ENCODE results near the gene GLYATL1B.
"Not testable (repeated sequence)": the region's sequence is repeated elsewhere in the genome, so short reads cannot be mapped to it uniquely, and the experiment has no call there.

GLYATL1B gene

GRCh38 chr11:59095972-59096575, 10.0 kb downstream of the GLYATL1B start:
- not testable (repeated sequence) for H3K4me3 ChIP-seq (ENCODE audit: low read depth, low read length)

DNA sequence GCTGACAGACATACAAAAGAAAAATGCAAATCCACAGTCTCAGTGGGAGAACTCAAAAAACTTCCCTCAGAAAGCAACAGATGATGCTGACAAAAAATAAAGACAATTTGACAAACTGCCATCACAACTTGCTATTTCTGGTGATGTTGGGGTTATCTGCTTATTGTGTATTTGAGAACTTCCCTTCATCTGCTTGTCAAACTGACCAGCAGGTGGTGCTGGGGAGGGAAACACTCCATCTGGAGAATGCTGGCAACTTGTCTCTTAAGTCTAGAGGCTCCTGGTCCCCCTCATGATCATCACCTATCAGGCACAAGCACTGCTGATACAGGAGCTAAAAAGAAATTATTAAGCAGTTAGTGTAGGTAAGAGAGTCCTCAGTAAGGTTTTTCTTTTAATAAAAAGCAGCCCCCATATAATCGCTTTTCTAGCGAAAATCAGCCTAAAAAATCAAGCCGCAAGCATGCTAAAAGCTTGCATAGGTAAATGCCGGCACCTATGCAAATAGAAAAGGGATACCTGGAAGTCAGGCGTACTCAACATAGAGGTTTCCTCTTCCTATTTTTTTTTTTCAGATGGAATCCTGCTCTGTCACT, 11.1 kb downstream of the GLYATL1B start:
- H3K4me3 ChIP-seq (ENCODE audit: low read depth, low read length) = no peak overlapping the region

GRCh38 chr11:59097938-59098337, 11.8 kb downstream of the GLYATL1B start:
- not testable (repeated sequence) for H3K4me3 ChIP-seq (ENCODE audit: low read depth, low read length)

- H3K4me3 ChIP-seq (ENCODE audit: low read depth, low read length) = peak overlapping the region; percentile 37
These were observed 16.2 kb downstream of the GLYATL1B start for GRCh38 chr11:59102259-59102765.

- peak within 1 kb of the TSS; percentile 41 for H3K4me3 ChIP-seq (ENCODE audit: low read depth, low read length)
These were observed 20.5 kb downstream of the GLYATL1B start, which contains the start of gene FAM111B for GRCh38 chr11:59106363-59107336. FAM111B (plus strand) TSS chr11:59107237; CDS start chr11:59109626, 2,389 bp downstream.

GRCh38 chr11:59107721-59108120, 21.6 kb downstream of the GLYATL1B start:
- peak overlapping the region; percentile 41 for H3K4me3 ChIP-seq (ENCODE audit: low read depth, low read length)

GRCh38 chr11:59112494-59112893, 26.4 kb downstream of the GLYATL1B start:
- no peak overlapping the region for H3K4me3 ChIP-seq (ENCODE audit: low read depth, low read length)

DNA sequence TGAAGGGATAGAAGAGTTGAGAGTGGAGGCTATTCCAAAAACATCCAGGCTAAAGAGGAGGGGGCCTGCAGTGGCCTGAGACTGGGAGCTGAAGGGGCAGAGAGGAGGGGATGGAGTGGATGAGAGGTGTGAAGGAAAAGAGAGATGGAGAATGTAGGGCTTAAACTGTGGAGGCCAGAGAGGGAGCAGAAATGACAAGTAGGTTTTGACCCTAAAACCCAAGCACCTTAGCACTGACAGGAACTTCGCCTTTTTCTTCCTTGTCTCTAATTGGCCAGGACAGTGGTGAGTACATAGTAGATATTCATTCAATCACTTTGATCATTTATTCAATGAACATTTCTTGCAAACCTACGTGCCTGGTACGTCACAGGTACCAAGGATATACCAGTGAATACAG, 28.2 kb downstream of the GLYATL1B start:
- no peak overlapping the region for H3K4me3 ChIP-seq (ENCODE audit: low read depth, low read length)

GRCh38 chr11:59115553-59115952, 29.4 kb downstream of the GLYATL1B start:
- no peak overlapping the region for H3K4me3 ChIP-seq (ENCODE audit: low read depth, low read length)

DNA sequence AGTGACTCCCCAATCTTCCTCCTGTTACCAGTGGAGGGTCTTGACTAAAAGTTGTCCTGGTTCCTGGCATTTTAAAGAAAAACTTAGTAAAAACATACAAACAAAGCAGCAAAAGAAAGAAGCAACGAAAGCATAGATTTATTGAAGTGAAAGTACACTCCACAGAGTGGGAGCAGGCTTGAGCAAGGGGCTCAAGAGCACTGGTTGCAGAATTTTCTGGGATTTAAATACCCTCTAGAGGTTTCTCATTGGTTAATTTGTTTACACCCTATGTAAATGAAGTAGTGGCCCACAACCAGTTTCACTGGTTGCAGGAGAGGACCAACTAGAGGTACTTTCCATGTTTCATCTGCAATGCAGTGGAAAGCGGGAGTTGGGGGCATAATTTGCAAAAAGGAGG, 31.7 kb downstream of the GLYATL1B start:
- H3K4me3 ChIP-seq (ENCODE audit: low read depth, low read length) = no peak overlapping the region

- no peak overlapping the region for H3K4me3 ChIP-seq (ENCODE audit: low read depth, low read length)
These were observed 33.7 kb downstream of the GLYATL1B start for GRCh38 chr11:59119826-59120225.

- no peak overlapping the region for H3K4me3 ChIP-seq (ENCODE audit: low read depth, low read length)
These were observed 49.7 kb downstream of the GLYATL1B start for GRCh38 chr11:59135648-59136461.

DNA sequence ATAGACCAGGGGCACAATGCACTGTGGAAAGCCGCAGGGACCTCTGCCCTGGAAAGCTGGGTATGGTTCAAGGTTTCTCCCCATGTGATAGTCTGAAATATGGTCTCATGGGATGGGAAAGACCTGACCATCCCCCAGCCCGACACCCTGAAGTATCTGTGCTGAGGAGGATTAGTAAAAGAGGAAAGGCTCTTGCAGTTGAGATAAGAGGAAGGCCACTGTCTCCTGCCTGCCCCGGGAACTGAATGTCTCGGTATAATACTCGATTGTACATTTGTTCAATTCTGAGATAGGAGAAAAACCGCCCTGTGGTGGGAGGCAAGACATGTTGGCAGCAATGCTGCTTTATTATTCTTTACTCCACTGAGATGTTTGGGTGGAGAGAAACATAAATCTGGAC, 50.4 kb downstream of the GLYATL1B start:
- not testable (repeated sequence) for H3K4me3 ChIP-seq (ENCODE audit: low read depth, low read length)

- H3K4me3 ChIP-seq (ENCODE audit: low read depth, low read length) = no peak overlapping the region
These were observed 51.1 kb downstream of the GLYATL1B start for GRCh38 chr11:59137190-59137589.

GRCh38 chr11:59138643-59139042, 52.5 kb downstream of the GLYATL1B start:
- no peak overlapping the region for H3K4me3 ChIP-seq (ENCODE audit: low read depth, low read length)

- H3K4me3 ChIP-seq (ENCODE audit: low read depth, low read length) = no peak overlapping the region
These were observed 55.1 kb downstream of the GLYATL1B start for GRCh38 chr11:59141191-59141590.

DNA sequence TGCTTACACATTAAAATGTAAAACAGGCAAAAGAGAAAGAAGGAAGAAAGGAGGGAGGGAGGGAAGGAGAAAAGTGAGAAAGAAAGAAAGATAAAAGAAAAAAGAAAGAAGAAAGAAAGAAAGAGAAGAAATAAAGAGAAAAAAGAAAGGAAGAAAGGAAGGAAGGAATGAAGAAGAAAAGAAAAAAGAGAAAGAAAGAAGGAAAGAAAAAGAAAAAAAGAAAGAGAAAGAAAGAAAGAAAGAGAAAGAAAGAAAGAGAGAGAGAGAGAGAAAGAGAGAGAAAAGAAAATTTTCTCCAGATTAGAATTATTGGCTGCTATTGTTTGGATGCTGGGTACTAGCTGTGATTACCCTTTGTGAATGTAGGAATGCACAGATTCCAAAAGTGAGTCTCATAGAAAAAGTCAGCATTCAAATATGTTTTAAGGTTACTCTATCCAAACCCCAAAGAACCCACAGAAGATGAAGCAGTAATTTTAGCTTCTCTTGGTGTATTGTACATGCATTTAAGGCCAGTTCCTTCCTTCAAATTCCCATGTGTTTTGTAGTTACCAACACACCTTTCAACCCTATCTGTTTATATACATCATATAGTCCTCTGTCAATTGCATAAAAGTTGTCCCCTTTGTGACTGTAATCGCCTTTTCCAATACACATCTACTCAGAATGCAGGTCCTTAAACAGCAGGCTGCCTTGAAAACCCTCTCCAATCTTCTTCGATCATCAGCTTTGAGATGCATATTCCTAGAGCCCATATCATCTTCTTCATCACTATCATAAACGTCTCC, 55.8 kb downstream of the GLYATL1B start:
- H3K4me3 ChIP-seq (ENCODE audit: low read depth, low read length) = peak overlapping the region; percentile 72

- peak within 1 kb of the TSS; percentile 72 for H3K4me3 ChIP-seq (ENCODE audit: low read depth, low read length)
These were observed 56.7 kb downstream of the GLYATL1B start, which contains the start of gene FAM111A for GRCh38 chr11:59142530-59143507. FAM111A (plus strand) TSS chr11:59142856; CDS start chr11:59148873, 6,017 bp downstream.

All from iPS-11a (cell line).